ENCODE results near the gene IL34. TPM values are rescaled to one million over a fixed set of nuclear protein-coding genes. Genes with fewer than 3 reads are reported as not detected.
A peak's percentile ranks its signal among the peaks of the same experiment; 100 is the strongest.

Gene IL34
- polyA plus RNA-seq, 1 donor from 2014 or later = not detected

DNA sequence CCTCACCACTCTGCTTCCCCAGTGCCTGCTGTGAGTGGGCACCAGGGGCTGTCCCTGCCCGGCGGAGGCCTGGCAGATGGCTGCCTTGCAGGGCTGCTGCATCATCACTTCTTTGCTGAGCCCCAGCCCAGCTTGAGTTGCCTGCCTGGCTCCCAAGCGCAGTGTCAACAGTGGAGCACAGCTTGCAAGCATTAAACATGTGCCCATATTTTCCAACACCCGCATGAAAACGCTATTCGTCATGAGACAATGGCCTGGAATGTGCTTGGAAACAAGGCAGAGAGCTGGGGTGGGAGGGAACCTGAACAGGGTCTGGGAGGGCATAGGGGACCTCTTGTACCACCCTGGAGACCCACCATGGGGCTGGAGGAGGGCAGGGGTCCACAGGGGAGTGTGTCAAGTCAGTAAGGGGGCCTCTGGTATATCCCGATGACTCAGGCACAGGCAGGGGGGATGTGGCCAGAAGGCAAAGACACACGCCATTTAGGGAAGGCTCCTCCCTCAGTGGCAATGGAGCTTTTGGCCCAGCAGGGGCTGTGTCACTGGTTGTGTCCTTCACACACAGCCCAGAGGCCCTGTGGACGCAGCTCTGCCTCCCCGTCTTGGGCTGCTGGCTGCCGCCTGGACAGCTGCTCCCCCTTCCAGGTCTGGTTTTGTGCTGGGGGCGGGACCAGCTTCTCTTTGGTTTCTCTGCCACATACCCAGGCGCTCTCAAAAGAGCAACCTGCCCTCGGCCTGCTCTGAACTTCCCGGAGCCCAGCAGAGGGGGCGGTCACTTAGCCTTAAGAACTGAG, 56.9 kb downstream of the IL34 start:
- no peaks in the 10 kb centered on the region for H3K4me1 Mint-ChIP-seq
- no peak overlapping the region for H3K4me3 Mint-ChIP-seq
- no peak overlapping the region for H3K27ac Mint-ChIP-seq
- H3K27me3 Mint-ChIP-seq = no peaks in the 10 kb centered on the region
- no peaks in the 10 kb centered on the region for H3K9me3 Mint-ChIP-seq
- H3K36me3 Mint-ChIP-seq = peaks cover 5% of the 10 kb centered on the region

DNA sequence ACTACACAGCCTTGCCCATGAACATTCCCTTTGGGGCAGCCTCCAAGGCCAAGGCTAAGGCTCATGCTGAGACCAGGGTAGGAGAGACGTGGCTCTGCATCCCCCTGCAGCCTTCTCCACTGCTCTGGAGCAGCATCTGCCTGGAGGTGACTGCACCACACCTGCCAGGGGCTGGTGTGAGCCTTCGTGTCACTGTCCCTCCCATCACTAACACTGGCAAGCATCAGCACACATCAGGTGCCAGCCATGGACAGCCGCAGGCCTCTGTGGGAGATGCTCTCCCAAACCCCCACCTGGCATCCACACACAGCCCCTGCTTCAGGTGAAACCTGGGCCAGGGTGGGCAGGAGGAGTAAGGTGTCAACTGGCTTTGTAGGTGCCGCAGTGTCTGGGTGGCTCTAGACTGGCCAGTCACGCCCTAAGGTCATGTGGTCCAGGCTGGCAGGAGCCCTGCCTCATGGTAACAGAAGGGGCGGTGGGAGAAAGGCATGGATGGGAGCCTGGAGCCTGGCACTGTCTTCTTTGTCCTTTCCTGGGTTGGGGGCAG, 57.5 kb downstream of the IL34 start:
- H3K27ac Mint-ChIP-seq = no peak overlapping the region
- no peaks in the 10 kb centered on the region for H3K27me3 Mint-ChIP-seq
- H3K9me3 Mint-ChIP-seq = no peaks in the 10 kb centered on the region
- no peaks in the 10 kb centered on the region for H3K4me1 Mint-ChIP-seq
- no peak overlapping the region for H3K4me3 Mint-ChIP-seq
- peaks cover 5% of the 10 kb centered on the region for H3K36me3 Mint-ChIP-seq

DNA sequence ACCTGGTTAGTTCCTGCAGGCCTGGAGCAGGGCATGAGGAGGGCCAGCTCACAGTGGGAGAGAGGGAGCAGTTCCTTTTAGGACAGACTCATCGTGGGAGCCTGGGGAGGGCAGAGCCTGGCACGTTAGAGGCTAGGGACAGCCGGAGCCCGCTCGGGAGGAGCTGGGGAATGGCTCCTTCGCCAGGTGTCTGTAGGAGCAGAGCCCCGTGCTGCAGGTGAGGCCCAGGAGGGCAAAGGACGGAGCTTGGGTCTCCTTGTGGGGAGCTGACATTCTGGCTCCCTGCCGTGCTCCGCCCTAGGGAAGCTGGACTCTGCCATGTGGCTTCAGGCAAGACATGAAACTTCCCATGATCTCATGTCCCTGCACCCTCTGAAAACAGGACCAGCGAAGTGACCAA, 58.2 kb downstream of the IL34 start:
- H3K4me3 Mint-ChIP-seq = no peak overlapping the region
- no peaks in the 10 kb centered on the region for H3K4me1 Mint-ChIP-seq
- peak overlapping the region in 1 of 3 donors; percentile 71 for H3K27ac Mint-ChIP-seq
- peaks cover 2% of the 10 kb centered on the region for H3K36me3 Mint-ChIP-seq
- no peaks in the 10 kb centered on the region for H3K9me3 Mint-ChIP-seq
- no peaks in the 10 kb centered on the region for H3K27me3 Mint-ChIP-seq

GRCh38 chr16:70705056-70705455, 58.7 kb downstream of the IL34 start:
- Mint-ChIP-seq H3K27me3 (no peaks in the 10 kb centered on the region), H3K9me3 (no peaks in the 10 kb centered on the region), H3K36me3 (peaks cover 2% of the 10 kb centered on the region), H3K4me1 (no peaks in the 10 kb centered on the region), H3K4me3 (no peak overlapping the region), H3K27ac (peak overlapping the region in 1 of 3 donors; percentile 71)

- H3K27me3 Mint-ChIP-seq = no peaks in the 10 kb centered on the region
- no peak overlapping the region for H3K4me3 Mint-ChIP-seq
- no peaks in the 10 kb centered on the region for H3K9me3 Mint-ChIP-seq
- peaks cover 4% of the 10 kb centered on the region for H3K36me3 Mint-ChIP-seq
- no peak overlapping the region for H3K27ac Mint-ChIP-seq
- no peaks in the 10 kb centered on the region for H3K4me1 Mint-ChIP-seq
These were observed 60.6 kb downstream of the IL34 start for GRCh38 chr16:70706948-70707465.

DNA sequence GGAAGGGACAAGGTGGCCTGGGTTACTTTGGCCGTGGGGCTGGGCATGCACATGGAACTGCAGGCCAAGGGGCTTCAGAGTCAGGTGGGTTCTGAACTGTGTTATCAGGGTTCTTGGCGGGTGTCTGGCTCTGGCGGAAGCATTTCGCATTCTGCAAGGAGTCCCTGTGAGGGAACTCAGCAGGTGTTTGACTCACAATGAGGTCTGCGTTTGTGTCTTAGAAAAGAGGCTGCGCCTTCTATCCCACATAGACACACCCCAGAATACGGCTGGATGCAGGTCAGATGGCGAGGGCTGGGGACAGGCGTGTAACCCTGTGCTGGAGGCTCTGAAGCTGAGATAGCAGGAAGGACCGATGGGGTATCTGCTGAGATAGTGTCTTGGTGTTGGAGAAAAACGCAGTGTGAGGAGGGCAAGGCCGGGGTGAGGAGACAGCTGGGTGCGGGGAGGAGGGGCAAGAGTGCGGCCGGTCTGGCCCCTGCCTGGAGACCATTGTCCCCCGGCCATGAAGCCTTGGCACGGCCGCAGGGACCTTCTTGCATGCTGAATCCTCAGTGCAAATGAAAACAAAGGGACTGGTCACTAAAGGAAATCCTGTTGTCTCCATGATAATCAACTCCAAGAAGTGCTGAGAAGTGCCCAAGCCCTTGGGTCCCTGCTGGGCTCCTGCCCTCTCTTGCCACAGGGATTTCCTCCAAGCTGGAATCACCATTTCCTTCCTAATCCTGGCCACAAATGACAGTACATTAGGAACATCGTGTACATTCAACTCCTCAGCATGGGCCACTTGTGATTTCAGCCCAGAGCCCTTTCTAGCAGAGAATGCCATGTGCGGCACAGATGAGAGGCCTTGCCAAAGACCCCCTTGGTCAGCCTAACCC, 62.2 kb downstream of the IL34 start:
- Mint-ChIP-seq H3K9me3 (no peaks in the 10 kb centered on the region), H3K36me3 (peaks cover 4% of the 10 kb centered on the region), H3K27me3 (no peaks in the 10 kb centered on the region), H3K27ac (no peak overlapping the region), H3K4me1 (no peaks in the 10 kb centered on the region), H3K4me3 (no peak overlapping the region)

GRCh38 chr16:70709457-70709856, 63.1 kb downstream of the IL34 start:
- Mint-ChIP-seq H3K36me3 (peaks cover 4% of the 10 kb centered on the region), H3K27ac (no peak overlapping the region), H3K9me3 (no peaks in the 10 kb centered on the region), H3K4me1 (no peaks in the 10 kb centered on the region), H3K27me3 (no peaks in the 10 kb centered on the region), H3K4me3 (no peak overlapping the region)

DNA sequence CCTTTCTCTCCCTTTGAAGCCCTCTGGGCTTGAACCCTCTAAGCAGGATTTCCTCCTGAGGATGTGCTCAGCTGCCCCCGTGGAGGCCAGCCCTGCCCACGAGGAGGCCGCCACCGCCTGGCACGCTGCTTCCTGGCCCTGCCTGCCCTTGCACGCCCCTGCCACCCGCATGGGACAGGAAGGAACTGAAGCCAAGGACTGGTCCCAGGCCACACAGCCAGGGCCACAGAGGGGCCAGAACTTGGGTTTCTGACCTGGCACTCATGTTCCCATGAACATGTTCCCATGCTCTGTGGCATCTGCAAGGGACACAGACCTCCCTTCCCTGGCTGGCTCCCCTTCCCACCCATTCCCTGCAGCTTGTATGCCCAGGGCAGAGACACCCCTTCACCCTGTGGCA, 63.6 kb downstream of the IL34 start:
- peaks cover 4% of the 10 kb centered on the region for H3K36me3 Mint-ChIP-seq
- no peak overlapping the region for H3K4me3 Mint-ChIP-seq
- H3K27me3 Mint-ChIP-seq = no peaks in the 10 kb centered on the region
- H3K4me1 Mint-ChIP-seq = no peaks in the 10 kb centered on the region
- H3K9me3 Mint-ChIP-seq = no peaks in the 10 kb centered on the region
- no peak overlapping the region for H3K27ac Mint-ChIP-seq

Other genes starting within 250 kb of the IL34 start
- 9.7 TPM for gene ST3GAL2, start 207.5 kb upstream of the IL34 start, polyA plus RNA-seq
- 4.6 TPM for gene FCSK, start 192.0 kb upstream of the IL34 start, polyA plus RNA-seq
- gene COG4, start 123.0 kb upstream of the IL34 start, polyA plus RNA-seq = 36.9 TPM
- gene SF3B3, start 122.7 kb upstream of the IL34 start, polyA plus RNA-seq = 122 TPM
- gene MTSS2, start 39.5 kb downstream of the IL34 start, polyA plus RNA-seq = 0.06 TPM
- 48.5 TPM for gene VAC14, start 154.6 kb downstream of the IL34 start, polyA plus RNA-seq